Type B pancreatic cell (in vitro differentiated cells): Measurements from ENCODE around the gene CCDC70. TPM values are rescaled to one million over a fixed set of nuclear protein-coding genes. Genes with fewer than 3 reads are reported as not detected.

Experiments
- DNase-seq: peaks from one replicate; pipeline ENCODE4 v3.0.0; 2021; ENCODE audit warnings: mixed read lengths; ENCODE audit not compliant: unreplicated experiment; ENCODE audit errors: extremely low spot score
- H3K27ac Mint-ChIP-seq: 2 replicates; pipeline ENCODE4 v1.8.0; 2021; ENCODE audit warnings: mild to moderate bottlenecking, mixed read lengths
- H3K27me3 Mint-ChIP-seq: 2 replicates; pipeline ENCODE4 v1.8.0; 2021; ENCODE audit warnings: mixed read lengths
- H3K36me3 Mint-ChIP-seq: 2 replicates; pipeline ENCODE4 v1.8.0; 2021; ENCODE audit warnings: mixed read lengths
- H3K4me1 Mint-ChIP-seq: one replicate; pipeline ENCODE4 v1.8.0; 2021; ENCODE audit warnings: mixed read lengths; ENCODE audit not compliant: unreplicated experiment
- H3K4me3 Mint-ChIP-seq: 2 replicates; pipeline ENCODE4 v1.8.0; 2021; ENCODE audit warnings: mild to moderate bottlenecking, mixed read lengths
- H3K9me3 Mint-ChIP-seq: 2 replicates; pipeline ENCODE4 v1.8.0; 2021; ENCODE audit warnings: mixed read lengths
- CTCF ChIP-seq: fragments of 200-600 bp; sonication (generic); conservative IDR thresholded peaks from 2 replicates; pipeline ENCODE4 v1.5.0; 2021; ENCODE audit warnings: antibody characterized with exemption, mild to moderate bottlenecking
- long read RNA-seq: library from polyadenylated mRNA; unstranded; transcript quantifications from one replicate; pipeline ENCODE4 v2.0.0, GENCODE V29; 2020
- total RNA-seq: library from RNA; stranded (reverse); gene quantifications from 2 replicates; pipeline ENCODE4 v1.2.1, GENCODE V29; 2021; ENCODE audit warnings: low replicate concordance

The CCDC70 gene
- total RNA-seq: not detected in 2 replicates
- long read RNA-seq: 0 reads

GRCh38 chr13:51861723-51862300 is at the start of gene CCDC70:
CCDC70 (plus strand) TSS chr13:51861969; CDS start chr13:51865412, 3,443 bp downstream.
- H3K4me1 Mint-ChIP-seq: no peaks in the 10 kb centered on the region
- no peak within 1 kb of the TSS for H3K4me3 Mint-ChIP-seq
- H3K27me3 Mint-ChIP-seq: peaks cover 4% of the 10 kb centered on the region
- H3K9me3 Mint-ChIP-seq: no peaks in the 10 kb centered on the region
- no peaks in the 10 kb centered on the region for H3K36me3 Mint-ChIP-seq
- no peak for DNase-seq
- H3K27ac Mint-ChIP-seq: no peak within 1 kb of the TSS
- TF ChIP-seq CTCF: no peak

GRCh38 chr13:51814071-51814470 is 47.7 kb upstream of the CCDC70 start:
- peaks cover 12% of the 10 kb centered on the region for H3K4me1 Mint-ChIP-seq
- no peaks in the 10 kb centered on the region for H3K36me3 Mint-ChIP-seq
- peaks cover 9% of the 10 kb centered on the region for H3K27me3 Mint-ChIP-seq
- no peak for DNase-seq
- H3K27ac Mint-ChIP-seq: no peak overlapping the region
- no peak overlapping the region for H3K4me3 Mint-ChIP-seq
- H3K9me3 Mint-ChIP-seq: no peaks in the 10 kb centered on the region
- no peak for TF ChIP-seq CTCF

GRCh38 chr13:51814825-51815650 is 46.7 kb upstream of the CCDC70 start:
- Mint-ChIP-seq H3K27ac (peak overlapping the region; percentile 55), H3K36me3 (no peaks in the 10 kb centered on the region), H3K4me3 (peak overlapping the region; percentile 76), H3K9me3 (no peaks in the 10 kb centered on the region), H3K4me1 (peaks cover 12% of the 10 kb centered on the region), H3K27me3 (peaks cover 11% of the 10 kb centered on the region)
- DNase-seq: no peak
- TF ChIP-seq CTCF: peak; percentile 86

GRCh38 chr13:51815848-51816247 is 45.9 kb upstream of the CCDC70 start:
- no peak for DNase-seq
- peaks cover 11% of the 10 kb centered on the region for H3K27me3 Mint-ChIP-seq
- no peaks in the 10 kb centered on the region for H3K36me3 Mint-ChIP-seq
- H3K27ac Mint-ChIP-seq: peak overlapping the region; percentile 55
- peaks cover 12% of the 10 kb centered on the region for H3K4me1 Mint-ChIP-seq
- no peaks in the 10 kb centered on the region for H3K9me3 Mint-ChIP-seq
- no peak for TF ChIP-seq CTCF
- peak overlapping the region; percentile 44 for H3K4me3 Mint-ChIP-seq

GRCh38 chr13:51816604-51817249 is 45.0 kb upstream of the CCDC70 start:
- no peaks in the 10 kb centered on the region for H3K9me3 Mint-ChIP-seq
- DNase-seq: no peak
- TF ChIP-seq CTCF: no peak
- peak overlapping the region; percentile 62 for H3K27ac Mint-ChIP-seq
- peaks cover 12% of the 10 kb centered on the region for H3K4me1 Mint-ChIP-seq
- H3K4me3 Mint-ChIP-seq: peak overlapping the region; percentile 9
- H3K27me3 Mint-ChIP-seq: peaks cover 11% of the 10 kb centered on the region
- no peaks in the 10 kb centered on the region for H3K36me3 Mint-ChIP-seq
